ENCODE measurements around the gene AXIN2.

The AXIN2 gene

GRCh38 chr17:65556014-65556909, 5.2 kb downstream of the AXIN2 start:
- DNase-seq (ENCODE audit: low read depth, low spot score) = no peak

GRCh38 chr17:65554553-65555223, 6.8 kb downstream of the AXIN2 start:
- DNase-seq (ENCODE audit: low read depth, low spot score) = no peak

GRCh38 chr17:65553646-65554552, 7.5 kb downstream of the AXIN2 start:
- no peak for DNase-seq (ENCODE audit: low read depth, low spot score)

- no peak for DNase-seq (ENCODE audit: low read depth, low spot score)
Observed at GRCh38 chr17:65553009-65553645, 8.3 kb downstream of the AXIN2 start.

- DNase-seq (ENCODE audit: low read depth, low spot score) = no peak
Observed at GRCh38 chr17:65552214-65552613, 9.2 kb downstream of the AXIN2 start.

- DNase-seq (ENCODE audit: low read depth, low spot score) = no peak
Observed at GRCh38 chr17:65551267-65552040, 10.0 kb downstream of the AXIN2 start.

- no peak for DNase-seq (ENCODE audit: low read depth, low spot score)
Observed at GRCh38 chr17:65550758-65551157, 10.7 kb downstream of the AXIN2 start.

- no peak for DNase-seq (ENCODE audit: low read depth, low spot score)
Observed at GRCh38 chr17:65550075-65550662, 11.3 kb downstream of the AXIN2 start.

GRCh38 chr17:65548269-65548969, 13.0 kb downstream of the AXIN2 start:
- no peak for DNase-seq (ENCODE audit: low read depth, low spot score)

GRCh38 chr17:65547253-65547670, 14.2 kb downstream of the AXIN2 start:
- DNase-seq (ENCODE audit: low read depth, low spot score) = no peak

- DNase-seq (ENCODE audit: low read depth, low spot score) = no peak
Observed at GRCh38 chr17:65546579-65546978, 14.9 kb downstream of the AXIN2 start.

- DNase-seq (ENCODE audit: low read depth, low spot score) = no peak
Observed at GRCh38 chr17:65545705-65546523, 15.5 kb downstream of the AXIN2 start.

- no peak for DNase-seq (ENCODE audit: low read depth, low spot score)
Observed at GRCh38 chr17:65544672-65545071, 16.8 kb downstream of the AXIN2 start.

GRCh38 chr17:65542610-65543009, 18.8 kb downstream of the AXIN2 start:
- DNase-seq (ENCODE audit: low read depth, low spot score) = no peak

- DNase-seq (ENCODE audit: low read depth, low spot score) = no peak
Observed at GRCh38 chr17:65542067-65542466, 19.4 kb downstream of the AXIN2 start.

- no peak for DNase-seq (ENCODE audit: low read depth, low spot score)
Observed at GRCh38 chr17:65541453-65541852, 20.0 kb downstream of the AXIN2 start.

GRCh38 chr17:65539630-65540266, 21.7 kb downstream of the AXIN2 start:
- no peak for DNase-seq (ENCODE audit: low read depth, low spot score)
